ENCODE results near the gene WDR93.

DNA sequence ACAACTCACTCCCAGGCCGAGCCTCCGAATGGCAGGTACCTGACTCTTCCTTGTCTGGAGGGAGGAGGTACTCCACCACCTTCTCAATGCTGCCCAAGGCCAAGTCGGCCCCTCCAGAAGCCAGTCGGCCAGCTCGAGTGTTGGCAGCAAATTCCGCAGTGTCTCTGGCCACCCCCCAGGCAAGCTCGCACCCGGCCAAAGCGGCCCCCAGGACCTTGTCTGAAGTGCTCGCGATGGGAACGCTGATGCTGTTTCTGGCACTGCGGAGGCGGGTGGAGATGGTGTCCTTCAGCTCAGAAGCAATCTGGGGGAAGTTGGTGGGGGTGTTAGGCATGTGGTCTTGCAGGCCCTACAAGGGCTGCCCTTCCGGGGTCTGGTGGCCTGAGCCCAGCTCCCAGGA, 20.7 kb upstream of the WDR93 start:
- no peak for TF ChIP-seq EZH2 (IDR thresholded peaks at IDR 0.05; ENCODE audit: borderline replicate concordance, insufficient read depth, low read depth, low read length, poor library complexity, severe bottlenecking)
- TF ChIP-seq, protein P1, sequence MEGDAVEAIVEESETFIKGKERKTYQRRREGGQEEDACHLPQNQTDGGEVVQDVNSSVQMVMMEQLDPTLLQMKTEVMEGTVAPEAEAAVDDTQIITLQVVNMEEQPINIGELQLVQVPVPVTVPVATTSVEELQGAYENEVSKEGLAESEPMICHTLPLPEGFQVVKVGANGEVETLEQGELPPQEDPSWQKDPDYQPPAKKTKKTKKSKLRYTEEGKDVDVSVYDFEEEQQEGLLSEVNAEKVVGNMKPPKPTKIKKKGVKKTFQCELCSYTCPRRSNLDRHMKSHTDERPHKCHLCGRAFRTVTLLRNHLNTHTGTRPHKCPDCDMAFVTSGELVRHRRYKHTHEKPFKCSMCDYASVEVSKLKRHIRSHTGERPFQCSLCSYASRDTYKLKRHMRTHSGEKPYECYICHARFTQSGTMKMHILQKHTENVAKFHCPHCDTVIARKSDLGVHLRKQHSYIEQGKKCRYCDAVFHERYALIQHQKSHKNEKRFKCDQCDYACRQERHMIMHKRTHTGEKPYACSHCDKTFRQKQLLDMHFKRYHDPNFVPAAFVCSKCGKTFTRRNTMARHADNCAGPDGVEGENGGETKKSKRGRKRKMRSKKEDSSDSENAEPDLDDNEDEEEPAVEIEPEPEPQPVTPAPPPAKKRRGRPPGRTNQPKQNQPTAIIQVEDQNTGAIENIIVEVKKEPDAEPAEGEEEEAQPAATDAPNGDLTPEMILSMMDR (IDR thresholded peaks at IDR 0.05) = no peak
